ENCODE measurements around the gene CSGALNACT2. TPM values are rescaled to one million over a fixed set of nuclear protein-coding genes. Genes with fewer than 3 reads are reported as not detected.

CSGALNACT2 gene
- total RNA-seq, 2 experiments from 2014 or later, result 38.0 to 39.7 TPM

GRCh38 chr10:43115881-43116595 is 22.2 kb upstream of the CSGALNACT2 start:
- CTCF ChIA-PET, result interaction anchor here (1.3 kb wide), 1 partner anchor 233 kb away, joined by 4 read pairs; no protein-coding TSS in a partner anchor
- no peak overlapping the region for H3K27ac Mint-ChIP-seq
- peaks cover 23% of the 10 kb centered on the region for H3K4me1 Mint-ChIP-seq
- H3K9me3 Mint-ChIP-seq (ENCODE audit: low read depth), result no peaks in the 10 kb centered on the region
- H3K27me3 Mint-ChIP-seq, result no peaks in the 10 kb centered on the region
- ATAC-seq (no peak), DNase-seq (no peak)
- no peak overlapping the region for H3K4me3 Mint-ChIP-seq
- no peaks in the 10 kb centered on the region for H3K36me3 Mint-ChIP-seq

- H3K4me3 Mint-ChIP-seq, result no peak overlapping the region
- no peak for DNase-seq
- no peaks in the 10 kb centered on the region for H3K9me3 Mint-ChIP-seq (ENCODE audit: low read depth)
- no peak overlapping the region for H3K27ac Mint-ChIP-seq
- no peak for ATAC-seq
- no peaks in the 10 kb centered on the region for H3K36me3 Mint-ChIP-seq
- no peaks in the 10 kb centered on the region for H3K27me3 Mint-ChIP-seq
- H3K4me1 Mint-ChIP-seq, result peaks cover 28% of the 10 kb centered on the region
- CTCF ChIA-PET, result no interaction called here
Measured at GRCh38 chr10:43116596-43116995, 21.6 kb upstream of the CSGALNACT2 start.

DNA sequence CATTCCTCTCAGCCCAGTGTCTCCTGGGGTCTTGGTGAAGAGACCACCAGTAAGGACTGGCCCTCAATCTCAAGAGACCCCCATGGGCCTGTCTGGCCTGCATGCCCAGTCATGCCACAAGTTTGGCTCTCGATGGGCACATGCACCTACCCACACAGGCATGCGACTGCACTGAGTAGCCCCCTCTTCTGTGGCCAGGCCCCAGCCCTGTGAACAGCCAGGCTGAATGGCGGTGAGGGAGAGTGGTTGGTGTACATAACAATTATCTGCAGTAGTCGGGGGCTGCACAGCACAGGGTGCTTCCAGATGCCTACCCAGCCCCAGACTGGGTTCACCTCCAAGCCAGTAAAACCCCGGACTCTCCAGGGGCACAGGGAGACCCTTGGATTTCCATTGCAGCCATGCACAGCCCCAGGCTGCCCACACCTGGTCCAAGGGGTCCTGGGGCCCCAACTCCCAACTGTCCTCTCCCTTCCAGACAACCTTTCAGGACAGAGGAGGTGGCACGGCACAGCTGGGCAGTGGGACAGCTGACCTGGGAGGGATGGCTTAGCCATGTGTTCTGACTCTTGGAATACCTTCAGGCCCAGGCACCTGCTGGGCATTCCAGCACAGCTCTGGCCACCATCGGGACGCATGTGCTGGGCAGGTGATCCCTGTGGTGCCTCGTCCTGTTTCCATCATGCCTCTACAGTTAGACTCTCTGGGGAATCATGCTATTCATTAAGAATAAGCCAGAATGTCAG is 21.0 kb upstream of the CSGALNACT2 start:
- no peak for ATAC-seq
- no peaks in the 10 kb centered on the region for H3K9me3 Mint-ChIP-seq (ENCODE audit: low read depth)
- H3K36me3 Mint-ChIP-seq, result no peaks in the 10 kb centered on the region
- CTCF ChIA-PET, result interaction anchor here (0.9 kb wide), 1 partner anchor 88 kb away, joined by 5 read pairs; no protein-coding TSS in a partner anchor
- no peaks in the 10 kb centered on the region for H3K27me3 Mint-ChIP-seq
- peaks cover 34% of the 10 kb centered on the region for H3K4me1 Mint-ChIP-seq
- no peak for DNase-seq
- no peak overlapping the region for H3K4me3 Mint-ChIP-seq
- H3K27ac Mint-ChIP-seq, result no peak overlapping the region

- H3K4me3 Mint-ChIP-seq, result no peak overlapping the region
- H3K9me3 Mint-ChIP-seq (ENCODE audit: low read depth), result no peaks in the 10 kb centered on the region
- ATAC-seq (no peak), DNase-seq (no peak)
- no peaks in the 10 kb centered on the region for H3K27me3 Mint-ChIP-seq
- peaks cover 42% of the 10 kb centered on the region for H3K4me1 Mint-ChIP-seq
- H3K36me3 Mint-ChIP-seq, result no peaks in the 10 kb centered on the region
- H3K27ac Mint-ChIP-seq, result peak overlapping the region; percentile 28
- CTCF ChIA-PET, result interaction anchor here (0.9 kb wide), 1 partner anchor 87 kb away, joined by 5 read pairs; no protein-coding TSS in a partner anchor
Measured at GRCh38 chr10:43117777-43118583, 20.3 kb upstream of the CSGALNACT2 start.

- DNase-seq, result no peak
- CTCF ChIA-PET, result interaction anchor here (1.0 to 4.2 kb wide), 4 partner anchors 14 to 86 kb away, joined by 3 to 49 read pairs (median 8); partner anchors contain the start of gene CSGALNACT2
- Mint-ChIP-seq H3K27ac (peak overlapping the region; percentile 22), H3K4me1 (peaks cover 43% of the 10 kb centered on the region), H3K9me3 (ENCODE audit: low read depth) (no peaks in the 10 kb centered on the region), H3K36me3 (no peaks in the 10 kb centered on the region), H3K4me3 (no peak overlapping the region), H3K27me3 (no peaks in the 10 kb centered on the region)
- ATAC-seq, result no peak
Measured at GRCh38 chr10:43118631-43119415, 19.4 kb upstream of the CSGALNACT2 start.

DNA sequence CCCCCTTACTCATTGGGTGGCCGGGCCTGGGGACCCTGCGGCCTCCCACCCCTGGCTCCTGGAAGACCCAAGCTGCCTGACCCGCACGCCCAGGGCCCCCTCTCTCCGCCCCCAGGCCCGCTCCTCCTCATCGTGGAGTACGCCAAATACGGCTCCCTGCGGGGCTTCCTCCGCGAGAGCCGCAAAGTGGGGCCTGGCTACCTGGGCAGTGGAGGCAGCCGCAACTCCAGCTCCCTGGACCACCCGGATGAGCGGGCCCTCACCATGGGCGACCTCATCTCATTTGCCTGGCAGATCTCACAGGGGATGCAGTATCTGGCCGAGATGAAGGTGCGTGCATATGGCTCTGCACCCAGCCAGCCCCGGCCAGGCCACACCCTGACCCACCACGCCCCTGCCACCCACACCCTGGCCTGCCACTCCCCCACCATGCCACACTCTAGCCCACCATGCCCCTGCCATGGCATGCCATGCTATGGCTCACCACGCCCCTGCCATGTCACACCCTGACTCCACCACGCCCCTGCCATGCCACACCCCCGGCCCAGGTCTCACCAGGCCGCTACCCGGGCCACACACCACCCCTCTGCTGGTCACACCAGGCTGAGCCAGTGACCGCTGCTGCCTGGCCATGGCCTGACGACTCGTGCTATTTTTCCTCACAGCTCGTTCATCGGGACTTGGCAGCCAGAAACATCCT is 18.7 kb upstream of the CSGALNACT2 start:
- CTCF ChIA-PET, result interaction anchor here (1.0 to 4.2 kb wide), 8 partner anchors 13 to 255 kb away, joined by 3 to 49 read pairs (median 4); partner anchors contain the start of gene CSGALNACT2
- DNase-seq (no peak), ATAC-seq (no peak)
- H3K36me3 Mint-ChIP-seq, result no peaks in the 10 kb centered on the region
- H3K4me1 Mint-ChIP-seq, result peaks cover 46% of the 10 kb centered on the region
- no peak overlapping the region for H3K4me3 Mint-ChIP-seq
- H3K9me3 Mint-ChIP-seq (ENCODE audit: low read depth), result no peaks in the 10 kb centered on the region
- H3K27ac Mint-ChIP-seq, result peak overlapping the region; percentile 97
- no peaks in the 10 kb centered on the region for H3K27me3 Mint-ChIP-seq

DNA sequence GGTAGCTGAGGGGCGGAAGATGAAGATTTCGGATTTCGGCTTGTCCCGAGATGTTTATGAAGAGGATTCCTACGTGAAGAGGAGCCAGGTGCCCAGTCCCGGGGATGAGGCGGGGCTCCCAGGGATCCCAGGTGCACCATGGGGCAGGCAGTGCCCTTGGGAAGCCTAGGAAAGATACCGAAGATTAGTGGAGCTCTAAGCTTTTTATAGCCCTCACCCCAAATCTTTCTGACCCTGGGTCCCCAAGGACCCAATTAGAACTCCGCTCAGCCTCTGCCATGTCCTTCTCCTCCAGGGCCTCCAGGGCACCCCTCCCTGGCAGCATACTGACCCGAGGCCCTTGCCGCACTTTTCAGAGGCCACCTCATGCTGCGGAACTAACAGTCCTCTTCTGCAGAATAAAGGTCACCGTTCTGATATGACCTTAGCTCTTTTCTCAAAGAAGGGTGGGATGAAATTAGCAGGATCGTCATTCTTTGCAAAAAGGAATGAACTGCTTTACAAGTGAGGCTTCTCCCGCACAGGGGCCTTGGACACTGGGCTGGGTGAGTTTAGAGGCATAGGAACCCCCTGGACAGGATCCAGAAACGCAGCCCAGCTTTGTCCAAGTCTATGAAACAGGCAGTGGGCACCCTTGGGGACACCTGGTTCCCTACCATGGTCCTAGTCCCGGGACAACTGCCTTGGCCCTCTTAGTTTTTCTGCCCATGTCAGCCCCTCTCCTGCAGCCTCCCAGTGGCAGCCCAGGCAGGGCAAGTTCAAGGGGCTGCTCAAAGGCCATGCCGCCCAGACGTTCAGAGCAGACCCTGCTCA is 17.9 kb upstream of the CSGALNACT2 start:
- CTCF ChIA-PET, result interaction anchor here (1.0 to 4.2 kb wide), 15 partner anchors 10 to 298 kb away, joined by 3 to 49 read pairs (median 4); partner anchors contain the start of gene CSGALNACT2
- H3K27me3 Mint-ChIP-seq, result no peaks in the 10 kb centered on the region
- no peak for ATAC-seq
- no peak for DNase-seq
- peak overlapping the region; percentile 97 for H3K27ac Mint-ChIP-seq
- H3K4me3 Mint-ChIP-seq, result peak overlapping the region; percentile 36
- no peaks in the 10 kb centered on the region for H3K9me3 Mint-ChIP-seq (ENCODE audit: low read depth)
- no peaks in the 10 kb centered on the region for H3K36me3 Mint-ChIP-seq
- H3K4me1 Mint-ChIP-seq, result peaks cover 46% of the 10 kb centered on the region

DNA sequence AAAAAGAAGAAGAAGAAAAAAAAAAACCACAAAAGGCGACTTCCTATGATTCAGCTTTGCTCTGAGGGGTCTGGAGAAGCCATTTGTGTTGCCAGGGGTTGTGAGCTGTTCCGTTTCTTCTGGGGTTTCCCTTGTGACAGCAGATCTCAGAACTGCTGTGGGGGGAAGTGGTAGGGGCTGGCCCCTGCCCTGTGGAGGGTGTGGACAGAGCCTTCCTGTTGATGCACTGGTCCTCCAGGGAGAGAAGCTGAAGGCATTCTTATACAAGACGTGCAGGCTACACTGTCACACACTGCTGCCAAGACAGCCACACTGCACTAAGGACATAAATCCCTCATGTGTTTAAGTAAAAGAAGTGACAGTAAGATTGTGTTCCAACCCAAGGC is 17.3 kb upstream of the CSGALNACT2 start:
- CTCF ChIA-PET, result interaction anchor here (1.0 to 4.2 kb wide), 14 partner anchors 9 to 298 kb away, joined by 3 to 49 read pairs (median 4); partner anchors contain the start of gene CSGALNACT2
- DNase-seq, result peak; percentile 94
- Mint-ChIP-seq H3K36me3 (no peaks in the 10 kb centered on the region), H3K27ac (peak overlapping the region; percentile 97), H3K4me1 (peaks cover 50% of the 10 kb centered on the region), H3K4me3 (peak overlapping the region; percentile 36), H3K27me3 (no peaks in the 10 kb centered on the region), H3K9me3 (ENCODE audit: low read depth) (no peaks in the 10 kb centered on the region)
- peak; percentile 97 for ATAC-seq

DNA sequence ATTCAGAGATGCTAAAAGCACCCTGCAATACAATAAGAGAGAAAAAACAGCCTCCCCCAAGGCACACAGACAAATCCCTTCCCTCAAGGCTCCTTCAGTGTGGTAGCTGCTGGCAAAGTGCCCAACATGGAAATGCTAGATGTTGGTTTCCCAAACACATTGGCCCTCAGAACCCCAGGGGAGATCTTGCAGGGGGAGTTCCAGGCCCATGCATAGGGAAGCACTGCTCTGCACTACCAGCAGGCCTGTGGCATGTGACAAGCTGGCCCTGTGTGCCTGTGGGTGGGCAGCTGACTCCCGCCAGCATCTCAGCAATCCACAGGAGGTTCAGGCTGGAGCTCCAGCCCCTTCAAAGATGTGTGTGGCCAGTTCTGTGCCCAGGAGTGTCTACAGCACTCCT is 16.8 kb upstream of the CSGALNACT2 start:
- ATAC-seq (peak; percentile 11), DNase-seq (no peak)
- Mint-ChIP-seq H3K36me3 (no peaks in the 10 kb centered on the region), H3K4me3 (peak overlapping the region; percentile 36), H3K4me1 (peaks cover 53% of the 10 kb centered on the region), H3K27ac (peak overlapping the region; percentile 97), H3K9me3 (ENCODE audit: low read depth) (no peaks in the 10 kb centered on the region), H3K27me3 (no peaks in the 10 kb centered on the region)
- CTCF ChIA-PET, result interaction anchor here (1.0 to 4.2 kb wide), 14 partner anchors 9 to 297 kb away, joined by 3 to 49 read pairs (median 4); partner anchors contain the start of gene CSGALNACT2

GRCh38 chr10:43122096-43122495 is 16.1 kb upstream of the CSGALNACT2 start:
- H3K27ac Mint-ChIP-seq, result peak overlapping the region; percentile 97
- DNase-seq (no peak), ATAC-seq (no peak)
- no peak overlapping the region for H3K4me3 Mint-ChIP-seq
- CTCF ChIA-PET, result interaction anchor here (0.9 to 4.2 kb wide), 6 partner anchors 8 to 17 kb away, joined by 3 to 49 read pairs (median 8); partner anchors contain the start of gene CSGALNACT2
- H3K9me3 Mint-ChIP-seq (ENCODE audit: low read depth), result no peaks in the 10 kb centered on the region
- no peaks in the 10 kb centered on the region for H3K36me3 Mint-ChIP-seq
- H3K27me3 Mint-ChIP-seq, result no peaks in the 10 kb centered on the region
- peaks cover 60% of the 10 kb centered on the region for H3K4me1 Mint-ChIP-seq

- peaks cover 67% of the 10 kb centered on the region for H3K4me1 Mint-ChIP-seq
- CTCF ChIA-PET, result interaction anchor here (0.9 to 4.2 kb wide), 4 partner anchors 7 to 18 kb away, joined by 3 to 49 read pairs (median 16); partner anchors contain the start of gene CSGALNACT2
- DNase-seq (no peak), ATAC-seq (no peak)
- no peaks in the 10 kb centered on the region for H3K27me3 Mint-ChIP-seq
- H3K4me3 Mint-ChIP-seq, result no peak overlapping the region
- H3K36me3 Mint-ChIP-seq, result no peaks in the 10 kb centered on the region
- H3K9me3 Mint-ChIP-seq (ENCODE audit: low read depth), result no peaks in the 10 kb centered on the region
- H3K27ac Mint-ChIP-seq, result peak overlapping the region; percentile 97
Measured at GRCh38 chr10:43122826-43123225, 15.4 kb upstream of the CSGALNACT2 start.

All from activated CD8-positive, alpha-beta memory T cell treated with anti-CD3 and anti-CD28 coated beads, Interleukin-2, amount 10 ng/mL, durations not matched to agents 7 days and 5 days (primary cell).